Colonic mucosa (tissue), 4 donors: Measurements from ENCODE around the gene NEK4. TPM values are rescaled to one million over a fixed set of nuclear protein-coding genes. Genes with fewer than 3 reads are reported as not detected.
"Not testable (repeated sequence)": the region's sequence is repeated elsewhere in the genome, so short reads cannot be mapped to it uniquely, and the experiment has no call there.

Experiments
- DNase-seq: peaks from one replicate; pipeline ENCODE4 v3.0.0-alpha.2; 2020
- H3K27ac ChIP-seq: fragments of 200-600 bp; one replicate; pipeline ENCODE4 v1.8.0; 2021
- H3K27me3 ChIP-seq: fragments of 200-600 bp; one replicate; pipeline ENCODE4 v1.8.0; 2021
- H3K36me3 ChIP-seq: fragments of 200-600 bp; one replicate; pipeline ENCODE4 v1.8.0; 2021
- H3K4me1 ChIP-seq: fragments of 200-600 bp; one replicate; pipeline ENCODE4 v1.8.0; 2021; ENCODE audit warnings: mild to moderate bottlenecking
- H3K4me3 ChIP-seq: fragments of 200-600 bp; one replicate; pipeline ENCODE4 v1.8.0; 2021
- H3K9ac ChIP-seq, 2 donors: one replicate each; pipeline ENCODE4 v1.7.0; 2013; ENCODE audit warnings: control low read depth in 2 of 2, low read depth in 2 of 2, low read length in 2 of 2
- H3K9me3 ChIP-seq: fragments of 200-600 bp; one replicate; pipeline ENCODE4 v1.8.0; 2021
- intact Hi-C: fragments of 100-400 bp; cut with DNase I; formaldehyde crosslinking; loops from one replicate; pipeline ENCODE4 v1.14.1; 2022
- total RNA-seq, 2 donors: library from RNA; stranded (reverse); fragmentation: NEBNext Ultra II Directional in 1 of 2; extraction: Animal tissue kit (Norgen Biotek cat#: 25700) in 1 of 2; gene quantifications; one replicate each; pipeline ENCODE4 v1.2.1, GENCODE V29; 2021
- TF ChIP-seq, protein P1 (sequence below): fragments of 200-600 bp; IDR thresholded peaks from one replicate; pipeline ENCODE4 v1.8.0; 2022; ENCODE audit warnings: antibody characterized with exemption, mild to moderate bottlenecking
- donor health status: healthy.
- donor health status: DM: no; HTN: no; CAD: no.
- donor health status: DM: no; HTN: no; CAD: no.

The NEK4 gene
- total RNA-seq, 2 donors from 2014 or later, result 21.2 to 29.1 TPM

- no peak for DNase-seq
- TF ChIP-seq, protein P1, sequence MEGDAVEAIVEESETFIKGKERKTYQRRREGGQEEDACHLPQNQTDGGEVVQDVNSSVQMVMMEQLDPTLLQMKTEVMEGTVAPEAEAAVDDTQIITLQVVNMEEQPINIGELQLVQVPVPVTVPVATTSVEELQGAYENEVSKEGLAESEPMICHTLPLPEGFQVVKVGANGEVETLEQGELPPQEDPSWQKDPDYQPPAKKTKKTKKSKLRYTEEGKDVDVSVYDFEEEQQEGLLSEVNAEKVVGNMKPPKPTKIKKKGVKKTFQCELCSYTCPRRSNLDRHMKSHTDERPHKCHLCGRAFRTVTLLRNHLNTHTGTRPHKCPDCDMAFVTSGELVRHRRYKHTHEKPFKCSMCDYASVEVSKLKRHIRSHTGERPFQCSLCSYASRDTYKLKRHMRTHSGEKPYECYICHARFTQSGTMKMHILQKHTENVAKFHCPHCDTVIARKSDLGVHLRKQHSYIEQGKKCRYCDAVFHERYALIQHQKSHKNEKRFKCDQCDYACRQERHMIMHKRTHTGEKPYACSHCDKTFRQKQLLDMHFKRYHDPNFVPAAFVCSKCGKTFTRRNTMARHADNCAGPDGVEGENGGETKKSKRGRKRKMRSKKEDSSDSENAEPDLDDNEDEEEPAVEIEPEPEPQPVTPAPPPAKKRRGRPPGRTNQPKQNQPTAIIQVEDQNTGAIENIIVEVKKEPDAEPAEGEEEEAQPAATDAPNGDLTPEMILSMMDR, result no peak
- Histone ChIP-seq H3K4me3 (no peak within 1 kb of the TSS), H3K27ac (no peak within 1 kb of the TSS), H3K4me1 (no peaks in the 10 kb centered on the region), H3K9me3 (no peaks in the 10 kb centered on the region), H3K27me3 (no peaks in the 10 kb centered on the region), H3K9ac (no peak within 1 kb of the TSS), H3K36me3 (no peaks in the 10 kb centered on the region)
- intact Hi-C loops, result no loop called here
Measured at GRCh38 chr3:52777127-52777958, 6.6 kb upstream of the NEK4 start, which contains the start of gene ITIH1. TSS of gene ITIH1 (plus strand) at chr3:52777599. CDS start at chr3:52777616, 17 bp downstream.

DNA sequence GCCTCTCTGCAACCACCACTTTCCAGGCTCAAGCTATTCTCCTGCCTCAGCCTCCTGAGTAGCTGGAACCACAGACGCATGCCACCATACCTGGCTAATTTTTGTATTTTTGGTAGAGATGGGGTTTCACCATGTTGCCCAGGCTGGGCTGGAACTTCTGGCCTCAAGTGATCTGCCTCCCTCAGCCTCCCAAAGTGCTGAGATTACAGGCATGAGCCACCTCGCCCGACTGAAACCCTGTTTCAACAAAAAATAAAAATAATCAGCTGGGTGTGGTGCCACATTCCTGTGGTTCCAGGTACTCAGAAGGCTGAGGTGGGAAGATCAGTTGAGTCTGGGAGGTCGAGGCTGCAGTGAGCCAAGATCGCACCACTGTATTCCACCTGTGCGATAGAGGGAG lies 5.7 kb upstream of the NEK4 start:
- H3K4me1 ChIP-seq, H3K27ac ChIP-seq, H3K36me3 ChIP-seq, H3K27me3 ChIP-seq, H3K4me3 ChIP-seq, H3K9me3 ChIP-seq, H3K9ac ChIP-seq, DNase-seq, intact Hi-C loops: not testable (repeated sequence)

DNA sequence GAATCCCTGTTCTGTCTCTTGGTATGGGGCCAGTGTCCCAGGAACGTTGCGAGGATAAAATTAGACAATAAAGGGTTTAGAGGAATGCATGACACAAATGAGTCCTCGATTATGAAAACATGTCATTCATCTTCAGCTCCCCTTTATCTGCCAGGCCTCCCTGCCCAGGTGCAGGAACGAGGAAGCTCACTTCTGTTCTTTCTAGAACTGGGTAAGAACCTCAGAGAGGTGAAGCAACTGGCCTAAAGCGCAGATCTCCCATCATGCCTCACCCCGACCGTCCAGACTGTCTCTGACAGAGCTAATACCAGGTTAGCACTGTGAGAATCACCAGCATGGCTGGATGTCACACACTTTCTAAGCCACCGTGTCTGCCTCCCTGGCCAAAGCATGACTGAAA lies 5.1 kb upstream of the NEK4 start:
- no peaks in the 10 kb centered on the region for H3K4me1 ChIP-seq
- intact Hi-C loops, result no loop called here
- no peak overlapping the region for H3K9ac ChIP-seq
- no peaks in the 10 kb centered on the region for H3K36me3 ChIP-seq
- no peak for DNase-seq
- H3K27me3 ChIP-seq, result no peaks in the 10 kb centered on the region
- H3K9me3 ChIP-seq, result no peaks in the 10 kb centered on the region
- no peak overlapping the region for H3K4me3 ChIP-seq
- no peak overlapping the region for H3K27ac ChIP-seq
- TF ChIP-seq, protein P1, result no peak

- TF ChIP-seq, protein P1, result no peak
- Histone ChIP-seq H3K9ac (no peak overlapping the region), H3K36me3 (no peaks in the 10 kb centered on the region), H3K4me1 (no peaks in the 10 kb centered on the region), H3K9me3 (no peaks in the 10 kb centered on the region), H3K27me3 (no peaks in the 10 kb centered on the region), H3K4me3 (no peak overlapping the region), H3K27ac (no peak overlapping the region)
- intact Hi-C loops, result no loop called here
- DNase-seq, result no peak
Measured at GRCh38 chr3:52774901-52775864, 4.4 kb upstream of the NEK4 start.

DNA sequence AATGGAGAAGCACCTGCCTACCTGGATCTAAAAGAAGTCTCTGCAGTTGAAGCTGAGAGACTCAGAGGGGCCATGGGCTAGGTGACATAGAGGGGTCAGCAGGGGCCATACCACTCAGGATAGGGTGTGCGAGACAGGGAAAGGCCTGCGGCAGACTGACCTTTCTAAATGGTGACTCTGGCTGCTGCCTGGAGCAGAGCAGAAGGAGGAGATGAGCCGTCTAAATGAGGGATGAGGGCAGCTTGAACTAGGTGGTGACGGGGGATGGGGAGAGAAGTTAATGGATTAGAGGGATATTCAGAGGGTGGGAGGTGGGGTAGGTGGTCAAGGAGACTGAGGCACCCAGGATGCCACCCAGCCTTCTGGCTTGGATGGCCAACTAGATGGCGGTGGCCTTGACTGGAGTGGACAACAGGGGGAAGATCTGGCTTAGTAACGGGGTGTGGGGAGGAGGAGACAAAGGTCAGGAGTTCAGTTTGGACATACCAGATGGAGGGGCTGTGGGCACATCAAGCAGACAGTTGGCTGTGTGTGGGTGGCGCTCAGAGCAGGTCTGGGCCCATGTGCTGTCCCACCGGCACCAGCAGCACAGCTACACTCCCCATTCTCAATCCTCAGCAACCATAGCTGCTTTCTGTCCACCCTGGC lies 3.5 kb upstream of the NEK4 start:
- H3K4me3 ChIP-seq, result no peak overlapping the region
- no peak overlapping the region for H3K9ac ChIP-seq
- DNase-seq, result no peak
- H3K27ac ChIP-seq, result no peak overlapping the region
- H3K27me3 ChIP-seq, result no peaks in the 10 kb centered on the region
- no peaks in the 10 kb centered on the region for H3K4me1 ChIP-seq
- no peaks in the 10 kb centered on the region for H3K36me3 ChIP-seq
- TF ChIP-seq, protein P1, result no peak
- no peaks in the 10 kb centered on the region for H3K9me3 ChIP-seq
- intact Hi-C loops, result no loop called here
